GM20000 (cell line): Measurements from ENCODE around the gene FRAT1.

ENCODE experiments used
- DNase-seq: peaks from one replicate; pipeline ENCODE4 v3.0.0; 2012; ENCODE audit warnings: low spot score
- CTCF ChIP-seq: IDR thresholded peaks from 2 replicates; pipeline ENCODE4 v1.5.1; 2012; ENCODE audit warnings: mild to moderate bottlenecking, control low read depth; ENCODE audit errors: extremely low read depth, missing control alignments

The FRAT1 gene

GRCh38 chr10:97361537-97361901 lies 42.4 kb downstream of the FRAT1 start:
- TF ChIP-seq CTCF: no peak
- no peak for DNase-seq

- no peak for TF ChIP-seq CTCF
- no peak for DNase-seq
These were observed 43.4 kb downstream of the FRAT1 start for GRCh38 chr10:97362310-97363033.

- TF ChIP-seq CTCF: no peak
- no peak for DNase-seq
These were observed 44.0 kb downstream of the FRAT1 start for GRCh38 chr10:97363071-97363470.

- no peak for DNase-seq
- no peak for TF ChIP-seq CTCF
These were observed 46.8 kb downstream of the FRAT1 start for GRCh38 chr10:97365761-97366351.

GRCh38 chr10:97366572-97366971 lies 47.5 kb downstream of the FRAT1 start:
- no peak for TF ChIP-seq CTCF
- DNase-seq: no peak

- TF ChIP-seq CTCF: no peak
- no peak for DNase-seq
These were observed 48.1 kb downstream of the FRAT1 start for GRCh38 chr10:97367126-97367649.
